Gastroesophageal sphincter (tissue), 4 donors: ENCODE results near the gene KCNH4. TPM values are rescaled to one million over a fixed set of nuclear protein-coding genes. Genes with fewer than 3 reads are reported as not detected.

Source experiments
- ATAC-seq: fragments of 150-250 bp; one replicate; pipeline ENCODE4 v1.9.1; 2016; ENCODE audit warnings: mild to moderate bottlenecking, moderate library complexity
- H3K27ac ChIP-seq, 4 donors: fragments of 200-600 bp; sonication (generic) in 3 of 4; 1 replicate in 3 of 4; 2 replicates in 1 of 4; pipeline ENCODE4 v1.5.1; 2016 to 2019
- H3K27me3 ChIP-seq: fragments of 200-600 bp; sonication (generic); one replicate; pipeline ENCODE4 v1.5.1; 2019
- H3K36me3 ChIP-seq, 2 donors: fragments of 200-600 bp; sonication (generic); one replicate each; pipeline ENCODE4 v1.5.1; 2019; ENCODE audit warnings: control low read depth in 1 of 2
- H3K4me1 ChIP-seq, 3 donors: fragments of 200-600 bp; sonication (generic); 1 replicate in 2 of 3; 2 replicates in 1 of 3; pipeline ENCODE4 v1.5.1; 2016 to 2019; ENCODE audit warnings: control low read depth in 2 of 3
- H3K4me3 ChIP-seq, 2 donors: fragments of 200-600 bp; sonication (generic); one replicate each; pipeline ENCODE4 v1.5.1; 2019; ENCODE audit warnings: mild to moderate bottlenecking in 1 of 2, moderate library complexity in 1 of 2
- H3K9me3 ChIP-seq, 3 donors: fragments of 200-600 bp; sonication (generic); one replicate each; pipeline ENCODE4 v1.5.1; 2017 to 2019; ENCODE audit warnings: control low read depth in 2 of 3
- CTCF ChIP-seq, 4 experiments: fragments of 200-600 bp in 2 of 4; fragments of 450-650 bp in 2 of 4; sonication (generic) in 1 of 4; IDR thresholded peaks; one replicate each; pipeline ENCODE4 v1.5.1; 2017 to 2019; ENCODE audit warnings: antibody characterized with exemption in 4 of 4, mild to moderate bottlenecking in 2 of 4, moderate library complexity in 2 of 4
- EP300 ChIP-seq: sonication (generic); formaldehyde crosslinking; IDR thresholded peaks from one replicate; pipeline ENCODE4 v1.6.1; 2017; ENCODE audit warnings: antibody characterized with exemption, mild to moderate bottlenecking
- POLR2A ChIP-seq, 2 donors: fragments of 450-650 bp; IDR thresholded peaks; one replicate each; pipeline ENCODE4 v1.6.1; 2017; ENCODE audit warnings: antibody characterized with exemption in 2 of 2, mild to moderate bottlenecking in 2 of 2, moderate library complexity in 1 of 2
- POLR2AphosphoS5 ChIP-seq: sonication (generic); formaldehyde crosslinking; IDR thresholded peaks from one replicate; pipeline ENCODE4 v1.6.1; 2017; ENCODE audit warnings: antibody characterized with exemption
- WGBS, 2 donors: methylation state at CpG; one replicate each; pipeline ENCODE4 v1.1.5; 2018; ENCODE audit warnings: low coverage in 1 of 2; 5-methylcytosine and 5-hydroxymethylcytosine counted together
- total RNA-seq, 4 donors: library from RNA; depleted of rRNA; stranded (reverse); fragments of >200 nt; gene quantifications; one replicate each; pipeline ENCODE4 v1.1.0, GENCODE V29; 2016

The KCNH4 gene
- total RNA-seq, 4 donors from 2014 or later = 0.16 to 0.27 (median 0.17) TPM; not detected in 1

- no peak overlapping the region for H3K27ac ChIP-seq
- no peaks in the 10 kb centered on the region for H3K27me3 ChIP-seq
- WGBS, 2 donors = 56 to 85% methylated on average over 3 to 6 of the region's 6 CpGs
- no peak for ATAC-seq
- H3K9me3 ChIP-seq = no peaks in the 10 kb centered on the region
- peak overlapping the region in 1 of 2 donors; percentile 39 for H3K4me3 ChIP-seq
- H3K4me1 ChIP-seq = peaks cover 0 to 29% (median 11%) of the 10 kb centered on the region in 3 donors
- peaks cover 0 to 64% of the 10 kb centered on the region in 2 donors for H3K36me3 ChIP-seq
- no peak for TF ChIP-seq EP300
- TF ChIP-seq POLR2AphosphoS5 = no peak
- TF ChIP-seq CTCF (IDR thresholded peaks at IDR 0.05) = no peak
- TF ChIP-seq POLR2A (IDR thresholded peaks at IDR 0.05) = no peak
Measured at GRCh38 chr17:42107124-42107523, 73.8 kb downstream of the KCNH4 start.

Other genes with a start within 250 kb of the KCNH4 start
- gene CNP, start 214.3 kb downstream of the KCNH4 start, total RNA-seq = 10 to 100 TPM; 56.7 to 97.9 (median 64.7) TPM
- 10 to 100 TPM; 41.9 to 59.6 (median 54.4) TPM for gene DNAJC7, start 163.7 kb downstream of the KCNH4 start, total RNA-seq
- gene NKIRAS2, start 161.1 kb downstream of the KCNH4 start, total RNA-seq = 10 to 100 TPM; 40.1 to 72.3 (median 52.8) TPM
- gene C17orf113, start 130.5 kb downstream of the KCNH4 start, total RNA-seq = 1 to 10 TPM in 1 of 4 donors, under 1 TPM in 3; 0.27 to 1.4 (median 0.58) TPM
- gene ZNF385C, start 82.7 kb downstream of the KCNH4 start, total RNA-seq = not detected
- 10 to 100 TPM; 11.3 to 21.3 (median 13.9) TPM for gene DHX58, start 68.4 kb downstream of the KCNH4 start, total RNA-seq
- gene KAT2A, start 59.8 kb downstream of the KCNH4 start, total RNA-seq = 10 to 100 TPM; 10.3 to 51.2 (median 19.3) TPM
- not detected for gene HSPB9, start 58.3 kb downstream of the KCNH4 start, total RNA-seq
- 100 to 1,000 TPM in 3 of 4 donors, 10 to 100 TPM in 1; 91.7 to 122 (median 108) TPM for gene RAB5C, start 26.2 kb downstream of the KCNH4 start, total RNA-seq
- gene HCRT, start 4.3 kb upstream of the KCNH4 start, total RNA-seq = not detected
- 10 to 100 TPM; 18.8 to 30.8 (median 21.8) TPM for gene GHDC, start 13.4 kb upstream of the KCNH4 start, total RNA-seq
- 10 to 100 TPM; 73.3 to 98.3 (median 95.6) TPM for gene STAT5B, start 95.2 kb upstream of the KCNH4 start, total RNA-seq
- 10 to 100 TPM; 61.8 to 80.8 (median 71.4) TPM for gene STAT5A, start 107.4 kb upstream of the KCNH4 start, total RNA-seq
- 100 to 1,000 TPM; 146 to 253 (median 205) TPM for gene STAT3, start 207.3 kb upstream of the KCNH4 start, total RNA-seq
- gene CAVIN1, start 242.1 kb upstream of the KCNH4 start, total RNA-seq = 1,000 to 10,000 TPM in 2 of 4 donors, 100 to 1,000 TPM in 2; 615 to 1,266 (median 897) TPM